ENCODE data around the gene FCN1.

DNA sequence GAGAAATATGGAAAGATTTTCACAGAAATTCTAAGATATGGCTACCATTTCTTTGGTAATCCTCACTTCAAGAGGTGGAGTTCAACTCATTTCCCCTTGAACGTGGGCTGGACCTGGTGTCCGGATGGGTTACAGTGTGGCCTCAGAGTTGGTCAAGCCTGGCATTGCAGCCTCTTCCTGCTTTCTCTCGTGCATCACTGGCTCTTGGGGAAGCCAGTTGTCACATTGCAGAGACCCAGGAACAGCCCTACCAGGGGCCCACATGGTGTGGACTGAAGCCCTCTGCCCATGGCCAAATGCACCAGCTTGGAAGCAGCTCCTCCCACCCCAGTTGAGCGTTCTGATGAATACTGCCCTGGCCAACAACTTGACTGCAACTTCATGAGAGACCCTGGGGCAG is 47.7 kb upstream of the FCN1 start:
- TF ChIP-seq, protein P1, sequence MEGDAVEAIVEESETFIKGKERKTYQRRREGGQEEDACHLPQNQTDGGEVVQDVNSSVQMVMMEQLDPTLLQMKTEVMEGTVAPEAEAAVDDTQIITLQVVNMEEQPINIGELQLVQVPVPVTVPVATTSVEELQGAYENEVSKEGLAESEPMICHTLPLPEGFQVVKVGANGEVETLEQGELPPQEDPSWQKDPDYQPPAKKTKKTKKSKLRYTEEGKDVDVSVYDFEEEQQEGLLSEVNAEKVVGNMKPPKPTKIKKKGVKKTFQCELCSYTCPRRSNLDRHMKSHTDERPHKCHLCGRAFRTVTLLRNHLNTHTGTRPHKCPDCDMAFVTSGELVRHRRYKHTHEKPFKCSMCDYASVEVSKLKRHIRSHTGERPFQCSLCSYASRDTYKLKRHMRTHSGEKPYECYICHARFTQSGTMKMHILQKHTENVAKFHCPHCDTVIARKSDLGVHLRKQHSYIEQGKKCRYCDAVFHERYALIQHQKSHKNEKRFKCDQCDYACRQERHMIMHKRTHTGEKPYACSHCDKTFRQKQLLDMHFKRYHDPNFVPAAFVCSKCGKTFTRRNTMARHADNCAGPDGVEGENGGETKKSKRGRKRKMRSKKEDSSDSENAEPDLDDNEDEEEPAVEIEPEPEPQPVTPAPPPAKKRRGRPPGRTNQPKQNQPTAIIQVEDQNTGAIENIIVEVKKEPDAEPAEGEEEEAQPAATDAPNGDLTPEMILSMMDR (IDR thresholded peaks at IDR 0.05; ENCODE audit: poor library complexity) = no peak
- TF ChIP-seq EZH2 (IDR thresholded peaks at IDR 0.05; ENCODE audit: borderline replicate concordance) (no peak), EZH2phosphoT487 (IDR thresholded peaks at IDR 0.05; ENCODE audit: low read depth, severe bottlenecking, unreplicated experiment) (no peak)
